HEK293 (cell line): ENCODE results near the gene USP19.

ENCODE experiments used
- CTCF ChIP-seq: fragments of 450-650 bp; formaldehyde crosslinking; IDR thresholded peaks from 2 replicates; pipeline ENCODE4 v1.5.1; 2016; ENCODE audit warnings: missing biosample characterization, missing genetic modification characterization
- ELK4 ChIP-seq: IDR thresholded peaks from 2 replicates; pipeline ENCODE4 v1.6.1; 2011; ENCODE audit warnings: mild to moderate bottlenecking, low read depth, low read length, borderline replicate concordance
- FEZF1 ChIP-seq: fragments of 450-650 bp; formaldehyde crosslinking; IDR thresholded peaks from 2 replicates; pipeline ENCODE4 v1.5.1; 2016; ENCODE audit warnings: missing biosample characterization, missing genetic modification characterization
- GLIS2 ChIP-seq: fragments of 450-650 bp; formaldehyde crosslinking; IDR thresholded peaks from 2 replicates; pipeline ENCODE4 v1.5.1; 2016; ENCODE audit warnings: missing biosample characterization, missing genetic modification characterization
- HOXC10 ChIP-seq: sonication (generic); formaldehyde crosslinking; IDR thresholded peaks from 2 replicates; pipeline ENCODE4 v1.8.1; 2023; ENCODE audit warnings: mild to moderate bottlenecking, missing genetic modification reagents
- MYNN ChIP-seq: fragments of 450-650 bp; formaldehyde crosslinking; IDR thresholded peaks from 2 replicates; pipeline ENCODE4 v1.5.1; 2016; ENCODE audit warnings: missing biosample characterization, missing genetic modification characterization, borderline replicate concordance
- OSR2 ChIP-seq: fragments of 450-650 bp; formaldehyde crosslinking; IDR thresholded peaks from 2 replicates; pipeline ENCODE4 v1.5.1; 2016; ENCODE audit warnings: missing biosample characterization, missing genetic modification characterization
- OVOL3 ChIP-seq: fragments of 450-650 bp; formaldehyde crosslinking; IDR thresholded peaks from 2 replicates; pipeline ENCODE4 v1.5.1; 2016; ENCODE audit warnings: missing biosample characterization, missing genetic modification characterization
- SETDB1 ChIP-seq: IDR thresholded peaks from one replicate; pipeline ENCODE4 v1.6.1; 2017; ENCODE audit warnings: mild to moderate bottlenecking, low read length, moderate library complexity, mixed read lengths; ENCODE audit not compliant: insufficient read length
- SP2 ChIP-seq: fragments of 450-650 bp; formaldehyde crosslinking; IDR thresholded peaks from 2 replicates; pipeline ENCODE4 v1.5.1; 2016; ENCODE audit warnings: missing biosample characterization, missing genetic modification characterization
- ZBTB21 ChIP-seq: fragments of 450-650 bp; formaldehyde crosslinking; IDR thresholded peaks from 2 replicates; pipeline ENCODE4 v1.5.1; 2017; ENCODE audit warnings: missing biosample characterization, missing genetic modification characterization
- ZBTB48 ChIP-seq: fragments of 450-650 bp; formaldehyde crosslinking; IDR thresholded peaks from 2 replicates; pipeline ENCODE4 v1.5.1; 2016; ENCODE audit warnings: missing biosample characterization, missing genetic modification characterization
- ZBTB8A ChIP-seq: fragments of 450-650 bp; formaldehyde crosslinking; IDR thresholded peaks from 2 replicates; pipeline ENCODE4 v1.5.1; 2016; ENCODE audit warnings: missing biosample characterization, missing genetic modification characterization
- ZEB2 ChIP-seq: fragments of 450-650 bp; formaldehyde crosslinking; IDR thresholded peaks from 2 replicates; pipeline ENCODE4 v1.5.1; 2016; ENCODE audit warnings: missing biosample characterization, missing genetic modification characterization
- ZNF175 ChIP-seq: fragments of 450-650 bp; formaldehyde crosslinking; IDR thresholded peaks from 2 replicates; pipeline ENCODE4 v1.5.1; 2016; ENCODE audit warnings: missing biosample characterization, missing genetic modification characterization
- ZNF19 ChIP-seq: fragments of 450-650 bp; formaldehyde crosslinking; IDR thresholded peaks from 2 replicates; pipeline ENCODE4; 2016; ENCODE audit warnings: missing biosample characterization, missing genetic modification characterization, low read depth
- ZNF266 ChIP-seq: fragments of 450-650 bp; formaldehyde crosslinking; IDR thresholded peaks from 2 replicates; pipeline ENCODE4 v1.5.1; 2016; ENCODE audit warnings: missing biosample characterization, missing genetic modification characterization, low read depth
- ZNF302 ChIP-seq: fragments of 450-650 bp; formaldehyde crosslinking; IDR thresholded peaks from 2 replicates; pipeline ENCODE4 v1.5.1; 2016; ENCODE audit warnings: missing biosample characterization, missing genetic modification characterization, low read depth
- ZNF391 ChIP-seq: fragments of 450-650 bp; formaldehyde crosslinking; IDR thresholded peaks from 2 replicates; pipeline ENCODE4 v1.5.1; 2016; ENCODE audit warnings: low read depth, missing biosample characterization, missing genetic modification characterization, borderline replicate concordance
- ZNF433 ChIP-seq: fragments of 450-650 bp; formaldehyde crosslinking; IDR thresholded peaks from 2 replicates; pipeline ENCODE4 v1.5.1; 2016; ENCODE audit warnings: missing biosample characterization, missing genetic modification characterization, low read depth
- ZNF449 ChIP-seq: fragments of 450-650 bp; formaldehyde crosslinking; IDR thresholded peaks from 2 replicates; pipeline ENCODE4 v1.5.1; 2017; ENCODE audit warnings: missing biosample characterization, mild to moderate bottlenecking, missing genetic modification characterization, moderate library complexity
- ZNF549 ChIP-seq: fragments of 450-650 bp; IDR thresholded peaks from 2 replicates; pipeline ENCODE4 v1.5.1; 2018; ENCODE audit warnings: missing biosample characterization, missing genetic modification characterization, mild to moderate bottlenecking, inconsistent platforms, moderate library complexity
- ZNF623 ChIP-seq: fragments of 450-650 bp; formaldehyde crosslinking; IDR thresholded peaks from 2 replicates; pipeline ENCODE4 v1.5.1; 2016; ENCODE audit warnings: missing biosample characterization, missing genetic modification characterization
- ZNF639 ChIP-seq: fragments of 450-650 bp; formaldehyde crosslinking; IDR thresholded peaks from 2 replicates; pipeline ENCODE4 v1.5.1; 2016; ENCODE audit warnings: missing biosample characterization, missing genetic modification characterization
- ZNF692 ChIP-seq: fragments of 450-650 bp; formaldehyde crosslinking; IDR thresholded peaks from 2 replicates; pipeline ENCODE4 v1.5.1; 2016; ENCODE audit warnings: missing biosample characterization, missing genetic modification characterization
- ZNF76 ChIP-seq: fragments of 450-650 bp; formaldehyde crosslinking; IDR thresholded peaks from 2 replicates; pipeline ENCODE4; 2016; ENCODE audit warnings: low read depth, missing biosample characterization, missing genetic modification characterization, borderline replicate concordance
- ZNF776 ChIP-seq: fragments of 450-650 bp; formaldehyde crosslinking; IDR thresholded peaks from 2 replicates; pipeline ENCODE4 v1.5.0; 2017; ENCODE audit warnings: missing biosample characterization, missing genetic modification characterization, borderline replicate concordance
- TF ChIP-seq, protein P1 (sequence below): fragments of 450-650 bp; formaldehyde crosslinking; IDR thresholded peaks from 2 replicates; pipeline ENCODE4 v1.5.1; 2016; ENCODE audit warnings: missing biosample characterization, missing genetic modification characterization
- TF ChIP-seq, protein P2 (sequence below): fragments of 450-650 bp; formaldehyde crosslinking; IDR thresholded peaks from 2 replicates; pipeline ENCODE4; 2016; ENCODE audit warnings: missing biosample characterization, missing genetic modification characterization

USP19 gene

DNA sequence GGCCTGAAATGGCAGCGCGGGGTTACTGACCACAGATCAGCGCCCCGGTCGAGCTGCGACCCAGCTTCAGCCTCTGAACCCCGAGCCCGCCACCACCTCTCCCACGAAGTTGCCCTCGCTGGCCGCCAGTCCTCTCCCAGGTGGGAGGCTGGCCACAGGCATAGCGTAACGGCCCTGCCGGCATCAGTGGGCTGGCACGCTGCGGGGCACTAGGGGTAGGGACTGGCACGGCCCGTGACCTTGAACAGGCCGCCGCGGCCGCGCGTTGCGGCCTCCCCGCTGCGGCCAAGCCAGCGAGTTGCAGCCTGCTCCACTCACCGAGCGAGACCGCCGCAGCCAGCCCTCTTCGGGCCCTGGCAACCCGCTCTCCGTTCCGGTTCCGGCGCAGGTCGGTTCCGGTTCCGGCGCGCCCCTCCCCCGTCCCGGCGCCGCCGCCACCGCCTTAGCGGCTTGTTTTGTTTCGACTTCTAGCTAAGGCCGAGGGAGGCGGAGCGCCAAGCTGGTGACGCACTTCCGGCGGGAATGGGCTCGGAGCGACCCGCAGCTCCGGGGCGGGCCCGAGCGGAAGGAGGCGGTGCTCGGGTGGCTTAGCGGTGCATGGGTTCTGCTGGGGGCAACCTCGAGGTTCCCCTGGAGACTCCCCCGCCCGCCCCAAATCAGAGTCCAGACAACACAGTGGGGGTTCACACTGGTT is at the start of gene USP19 (continued):
- 0 out of 2 replicates have a peak, but pooled peaks have one; percentile 39 for TF ChIP-seq ZNF692 (tag by site-specific recombination)
- TF ChIP-seq, protein P1, sequence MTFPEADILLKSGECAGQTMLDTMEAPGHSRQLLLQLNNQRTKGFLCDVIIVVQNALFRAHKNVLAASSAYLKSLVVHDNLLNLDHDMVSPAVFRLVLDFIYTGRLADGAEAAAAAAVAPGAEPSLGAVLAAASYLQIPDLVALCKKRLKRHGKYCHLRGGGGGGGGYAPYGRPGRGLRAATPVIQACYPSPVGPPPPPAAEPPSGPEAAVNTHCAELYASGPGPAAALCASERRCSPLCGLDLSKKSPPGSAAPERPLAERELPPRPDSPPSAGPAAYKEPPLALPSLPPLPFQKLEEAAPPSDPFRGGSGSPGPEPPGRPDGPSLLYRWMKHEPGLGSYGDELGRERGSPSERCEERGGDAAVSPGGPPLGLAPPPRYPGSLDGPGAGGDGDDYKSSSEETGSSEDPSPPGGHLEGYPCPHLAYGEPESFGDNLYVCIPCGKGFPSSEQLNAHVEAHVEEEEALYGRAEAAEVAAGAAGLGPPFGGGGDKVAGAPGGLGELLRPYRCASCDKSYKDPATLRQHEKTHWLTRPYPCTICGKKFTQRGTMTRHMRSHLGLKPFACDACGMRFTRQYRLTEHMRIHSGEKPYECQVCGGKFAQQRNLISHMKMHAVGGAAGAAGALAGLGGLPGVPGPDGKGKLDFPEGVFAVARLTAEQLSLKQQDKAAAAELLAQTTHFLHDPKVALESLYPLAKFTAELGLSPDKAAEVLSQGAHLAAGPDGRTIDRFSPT (tag by site-specific recombination) = peak; percentile 66
- TF ChIP-seq ZNF623 = no peak
- TF ChIP-seq ZNF449 (tag by site-specific recombination) = no peak
- no peak for TF ChIP-seq ZNF433 (tag by site-specific recombination)
- TF ChIP-seq ZBTB48 = 0 out of 2 replicates have a peak, but pooled peaks have one; percentile 30
- peak; percentile 72 for TF ChIP-seq ZBTB21 (tag by site-specific recombination)
- no peak for TF ChIP-seq ZNF266 (tag by site-specific recombination)
- no peak for TF ChIP-seq ZNF19 (tag by site-specific recombination)
- no peak for TF ChIP-seq ZNF175 (tag by site-specific recombination)
- TF ChIP-seq GLIS2 (tag by site-specific recombination) = peak; percentile 62
- no peak for TF ChIP-seq MYNN (tag by site-specific recombination)
- peak; percentile 94 for TF ChIP-seq SP2 (tag by site-specific recombination)
- TF ChIP-seq ZNF639 (tag by site-specific recombination) = no peak
- no peak for TF ChIP-seq FEZF1 (tag by site-specific recombination)
- TF ChIP-seq SETDB1 = no peak
- TF ChIP-seq OVOL3 (tag by site-specific recombination) = peak; percentile 64; the same call in 1 of the 2 replicates
- TF ChIP-seq ZNF302 (tag by site-specific recombination) = no peak
- TF ChIP-seq ZEB2 (tag by site-specific recombination) = peak; percentile 79; the same call in 1 of the 2 replicates
- TF ChIP-seq, protein P2, sequence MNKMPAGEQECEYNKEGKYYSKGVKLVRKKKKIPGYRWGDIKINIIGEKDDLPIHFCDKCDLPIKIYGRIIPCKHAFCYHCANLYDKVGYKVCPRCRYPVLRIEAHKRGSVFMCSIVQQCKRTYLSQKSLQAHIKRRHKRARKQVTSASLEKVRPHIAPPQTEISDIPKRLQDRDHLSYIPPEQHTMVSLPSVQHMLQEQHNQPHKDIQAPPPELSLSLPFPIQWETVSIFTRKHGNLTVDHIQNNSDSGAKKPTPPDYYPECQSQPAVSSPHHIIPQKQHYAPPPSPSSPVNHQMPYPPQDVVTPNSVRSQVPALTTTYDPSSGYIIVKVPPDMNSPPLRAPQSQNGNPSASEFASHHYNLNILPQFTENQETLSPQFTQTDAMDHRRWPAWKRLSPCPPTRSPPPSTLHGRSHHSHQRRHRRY (tag by site-specific recombination) = no peak
- peak; percentile 47; the same call in 1 of the 2 replicates for TF ChIP-seq ELK4
- TF ChIP-seq HOXC10 (CRISPR knock-in tag) = no peak
- no peak for TF ChIP-seq ZNF391
- no peak for TF ChIP-seq ZNF776 (tag by site-specific recombination)
- TF ChIP-seq ZNF549 (tag by site-specific recombination) = no peak
- TF ChIP-seq ZNF76 (tag by site-specific recombination) = peak; percentile 41; the same call in 1 of the 2 replicates
- TF ChIP-seq CTCF (tag by site-specific recombination) = 0 out of 2 replicates have a peak, but pooled peaks have one; percentile 36
- TF ChIP-seq OSR2 = no peak
- no peak for TF ChIP-seq ZBTB8A
